GM10248 (cell line): Measurements from ENCODE around the gene PRKAR1A.

Experiments
- CTCF ChIA-PET: fragments of 300-600 bp; sonication (Branson Sonifier 250); formaldehyde crosslinking; extraction: SDS; loops from one replicate; lab custom pipeline; 2021; ENCODE audit warnings: antibody characterized with exemption; lab: Yijun Ruan, JAX
- POLR2A ChIA-PET: fragments of 350-650 bp; sonication (Branson Sonifier 250); formaldehyde crosslinking; extraction: SDS; loops from one replicate; lab custom pipeline; 2020; ENCODE audit warnings: antibody characterized with exemption; lab: Yijun Ruan, JAX
- DNase-seq: peaks from one replicate; pipeline ENCODE4 v3.0.0; 2012; ENCODE audit errors: extremely low spot score
- CTCF ChIP-seq: IDR thresholded peaks from 2 replicates; pipeline ENCODE4 v1.5.1; 2012; ENCODE audit warnings: mild to moderate bottlenecking, low read depth; ENCODE audit errors: extremely low read depth, missing control alignments, control extremely low read depth

Gene PRKAR1A

DNA sequence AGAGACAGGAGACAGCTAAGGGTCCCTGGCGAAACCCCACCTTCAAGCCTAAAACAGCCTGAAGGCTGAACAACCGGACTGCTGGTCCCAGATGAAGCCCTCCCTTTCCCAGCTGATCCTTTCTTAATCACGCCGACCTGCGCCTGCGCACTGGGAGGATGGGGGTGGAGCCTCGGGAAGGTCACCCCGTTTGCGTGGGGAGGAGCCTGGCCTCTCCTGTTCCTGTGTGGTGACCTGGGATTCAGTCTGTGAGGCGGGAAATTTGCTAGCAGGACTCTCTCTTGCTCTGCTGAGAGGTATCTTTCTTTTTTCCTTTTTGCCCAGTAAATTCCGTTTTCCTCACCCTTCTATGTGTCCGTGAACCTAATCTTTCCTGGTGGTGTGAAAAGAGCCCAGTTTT, 79.4 kb downstream of the PRKAR1A start:
- TF ChIP-seq CTCF, result no peak
- CTCF ChIA-PET, result no interaction called here
- no peak for DNase-seq
- POLR2A ChIA-PET, result no interaction called here

GRCh38 chr17:68592009-68592408, 79.8 kb downstream of the PRKAR1A start:
- DNase-seq, result no peak
- POLR2A ChIA-PET, result no interaction called here
- CTCF ChIA-PET, result no interaction called here
- TF ChIP-seq CTCF, result no peak

- CTCF ChIA-PET, result interaction anchor here (1.2 kb wide), 1 partner anchor 15 kb away, joined by 3 read pairs; no protein-coding TSS in a partner anchor
- no peak for TF ChIP-seq CTCF
- POLR2A ChIA-PET, result no interaction called here
- no peak for DNase-seq
Measured at GRCh38 chr17:68592682-68593641, 80.7 kb downstream of the PRKAR1A start.

DNA sequence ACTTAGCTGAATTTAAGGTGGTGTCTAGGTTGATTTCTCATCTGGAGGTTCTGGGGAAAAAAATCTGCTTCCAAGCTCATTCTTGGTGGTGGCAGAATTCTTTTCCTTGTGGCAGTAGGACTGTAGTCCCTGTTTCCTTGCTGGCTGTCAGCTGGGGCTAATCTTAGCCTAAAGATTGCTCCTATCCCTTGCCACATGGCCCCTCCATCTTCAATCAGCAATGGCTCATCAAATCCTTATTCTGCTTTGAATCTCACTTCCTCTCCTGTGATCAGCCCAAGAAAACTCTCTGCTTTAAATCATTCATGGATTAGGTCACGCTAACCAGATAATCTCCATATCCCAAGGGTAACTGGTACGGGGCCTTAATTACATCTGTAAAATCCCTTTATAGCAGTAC, 82.3 kb downstream of the PRKAR1A start:
- DNase-seq, result no peak
- CTCF ChIA-PET, result no interaction called here
- POLR2A ChIA-PET, result no interaction called here

GRCh38 chr17:68595496-68595895, 83.3 kb downstream of the PRKAR1A start:
- CTCF ChIA-PET, result interaction anchor here (2.2 kb wide), 1 partner anchor 18 kb away, joined by 6 read pairs; no protein-coding TSS in a partner anchor
- POLR2A ChIA-PET, result interaction anchor here (0.6 kb wide), 1 partner anchor 790 kb away, joined by 3 read pairs; no protein-coding TSS in a partner anchor
- no peak for DNase-seq
- TF ChIP-seq CTCF, result no peak

More for the DNA sequence above, 82.3 kb downstream of the PRKAR1A start:
- no peak for TF ChIP-seq CTCF

DNA sequence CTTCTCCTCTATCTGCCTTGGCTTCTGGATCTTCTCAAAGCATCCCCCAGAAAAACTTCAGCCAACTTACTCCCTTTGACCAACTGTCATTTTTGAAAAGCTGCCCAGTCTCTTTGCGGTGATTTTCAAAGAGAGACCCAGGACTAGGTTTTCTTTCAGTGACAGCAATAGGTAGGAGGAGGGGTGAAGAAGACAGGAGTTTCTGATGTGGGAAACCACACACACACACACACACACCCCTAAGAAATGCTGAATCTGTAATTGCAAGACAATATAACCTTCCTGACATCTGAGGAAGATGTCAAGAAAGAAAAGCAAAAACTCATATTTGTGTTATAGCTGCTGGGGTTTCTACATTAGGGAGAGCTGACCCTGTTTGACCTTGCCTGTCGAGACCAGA, 83.8 kb downstream of the PRKAR1A start:
- ChIA-PET POLR2A (interaction anchor here (0.6 kb wide), 1 partner anchor 789 kb away, joined by 3 read pairs; no protein-coding TSS in a partner anchor), CTCF (interaction anchor here (2.2 kb wide), 1 partner anchor 18 kb away, joined by 6 read pairs; no protein-coding TSS in a partner anchor)
- no peak for DNase-seq

More for the DNA sequence above, 83.8 kb downstream of the PRKAR1A start:
- no peak for TF ChIP-seq CTCF
